GM11168 (cell line): Measurements from ENCODE around the gene SYS1.

ENCODE experiments used
- in situ Hi-C: fragments of 300-500 bp; cut with MboI; formaldehyde crosslinking; loops from one replicate; pipeline ENCODE4 v1.12.0; 2022; ENCODE audit warnings: low sequenced_read_pairs; ENCODE audit not compliant: unreplicated experiment

Gene SYS1

DNA sequence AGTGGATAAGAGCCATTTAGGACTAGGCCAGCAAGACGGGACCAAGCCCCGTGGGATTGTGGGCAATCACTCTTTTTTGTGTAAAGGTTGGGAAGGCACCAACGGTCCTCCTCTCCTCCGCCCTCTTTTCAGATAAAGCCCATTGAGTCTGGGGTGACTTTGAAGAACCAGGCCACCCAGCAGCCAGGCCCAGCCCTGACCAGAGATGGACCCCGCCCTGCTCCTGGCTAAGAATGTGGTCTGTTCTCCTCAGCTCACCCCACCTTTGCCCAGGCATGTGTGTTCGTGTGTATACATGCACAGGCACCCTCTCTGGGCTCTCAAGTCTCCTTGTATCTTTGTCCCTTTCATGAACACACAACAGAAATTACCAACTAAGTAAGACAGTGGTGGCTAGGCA lies 23.9 kb upstream of the SYS1 start:
- in situ Hi-C loops: no loop called here

- in situ Hi-C loops: no loop called here
These were observed 23.2 kb upstream of the SYS1 start for GRCh38 chr20:45339799-45340198.

GRCh38 chr20:45340236-45340847 lies 22.6 kb upstream of the SYS1 start:
- in situ Hi-C loops: no loop called here

GRCh38 chr20:45340951-45341350 lies 22.0 kb upstream of the SYS1 start:
- in situ Hi-C loops: no loop called here

- in situ Hi-C loops: no loop called here
These were observed 21.4 kb upstream of the SYS1 start for GRCh38 chr20:45341579-45341938.

DNA sequence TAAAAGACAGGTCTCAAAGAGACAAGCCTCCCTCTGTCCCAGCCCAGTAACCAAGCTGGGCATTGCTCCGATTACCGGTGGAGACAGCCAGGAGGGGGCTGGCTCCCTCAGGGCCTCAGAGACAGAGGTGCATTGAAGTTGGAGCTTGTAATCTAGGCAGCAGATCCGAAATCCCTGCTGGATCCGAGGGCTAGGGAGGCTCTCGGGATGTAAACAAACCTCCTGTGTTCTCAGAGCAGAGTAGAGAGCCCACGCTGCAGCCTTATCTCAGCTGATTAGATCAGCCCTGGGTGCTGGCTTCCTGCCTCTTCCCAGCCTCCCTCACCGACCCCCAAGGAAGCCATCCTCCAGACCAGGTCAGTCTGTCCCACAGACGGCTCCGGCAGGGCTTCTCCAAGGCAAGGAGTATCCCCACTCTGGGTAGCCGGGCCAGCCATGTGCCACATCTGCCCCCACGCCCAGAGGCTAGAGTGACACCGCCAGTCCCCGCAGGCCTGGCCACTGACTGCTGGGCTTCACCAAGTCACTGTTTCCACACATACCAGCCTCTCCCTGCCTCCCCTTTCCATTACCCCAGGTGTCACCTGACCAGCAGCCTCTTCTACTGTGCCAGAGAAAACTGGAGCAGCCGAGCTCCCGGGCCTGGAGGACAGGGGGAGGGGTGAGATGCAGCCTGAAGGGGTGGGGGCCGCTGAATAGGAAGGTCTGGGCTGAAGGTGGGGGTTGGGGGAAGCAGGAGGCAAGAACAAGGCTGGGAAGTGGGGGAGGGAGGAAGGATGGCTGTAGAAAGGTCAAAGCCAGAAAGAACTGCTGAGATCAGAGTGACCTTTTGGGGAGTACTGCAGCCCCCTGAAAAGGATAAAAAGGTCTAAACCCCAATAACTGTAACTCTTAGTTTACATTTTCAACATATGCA lies 20.8 kb upstream of the SYS1 start:
- in situ Hi-C loops: no loop called here

DNA sequence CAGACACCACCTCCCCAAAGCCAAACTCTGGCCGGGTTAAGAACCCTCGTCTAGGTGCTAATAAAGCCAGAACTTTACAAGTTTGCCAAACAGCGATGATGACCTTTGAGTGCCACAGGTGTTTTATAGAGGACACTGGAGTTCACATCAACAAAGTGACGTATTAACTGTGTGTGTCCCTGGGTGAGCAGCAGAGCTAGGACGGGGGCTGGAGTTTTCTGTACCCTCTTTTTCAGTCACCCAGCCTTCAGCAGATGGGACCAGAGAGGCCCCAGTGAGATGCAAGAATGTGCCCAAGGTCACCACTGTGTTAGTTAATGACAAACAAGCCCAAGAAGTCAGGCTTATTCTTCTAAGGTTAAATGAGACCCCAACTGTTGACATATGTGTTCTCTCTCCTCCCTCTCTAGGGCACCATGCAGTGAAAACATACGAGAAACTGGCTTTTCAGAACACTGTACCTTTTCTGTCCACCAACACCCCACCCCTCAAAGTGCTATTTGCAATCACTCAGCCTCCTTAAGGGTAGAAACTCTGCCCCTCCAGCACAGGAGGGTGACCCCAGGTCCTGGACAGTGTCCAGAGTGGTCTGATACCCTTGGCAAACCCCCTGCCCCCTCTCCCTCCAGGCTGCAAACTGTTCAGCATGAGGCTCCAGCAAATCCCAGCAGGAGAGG lies 20.0 kb upstream of the SYS1 start:
- in situ Hi-C loops: no loop called here

GRCh38 chr20:45343532-45344167 lies 19.3 kb upstream of the SYS1 start:
- in situ Hi-C loops: no loop called here

DNA sequence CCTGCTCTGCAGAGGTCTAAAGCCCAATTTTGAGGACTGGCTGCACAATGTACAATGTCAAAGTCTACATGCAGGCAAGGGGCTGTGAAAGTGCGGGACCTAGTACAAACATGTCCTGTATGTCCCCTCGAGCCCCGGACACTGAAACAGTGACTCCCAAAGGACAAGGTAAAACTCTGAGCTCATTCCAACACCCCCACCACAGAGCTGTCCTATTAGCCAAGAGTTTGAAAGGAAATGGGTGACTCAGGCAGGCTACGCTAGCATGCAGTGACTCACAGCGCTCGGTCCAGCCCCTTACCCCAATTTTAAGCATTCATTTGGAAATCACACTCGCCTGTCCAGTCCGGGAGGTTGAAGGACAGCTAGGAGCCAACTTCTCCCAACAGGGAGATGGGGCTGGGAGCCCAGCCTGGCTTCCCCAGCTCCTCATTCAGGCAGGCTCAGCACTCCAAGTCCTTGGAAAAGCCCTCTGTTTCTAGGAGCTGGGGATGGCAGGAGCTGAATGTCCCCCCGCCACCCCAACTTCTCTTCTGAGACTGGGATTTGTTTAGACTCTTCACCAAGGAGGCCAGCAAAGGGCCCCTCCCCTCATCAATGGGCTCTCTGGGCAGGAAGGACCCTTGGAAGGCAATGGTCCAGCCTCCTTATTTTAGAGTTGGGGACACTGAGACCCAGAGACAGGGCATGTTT lies 18.6 kb upstream of the SYS1 start:
- in situ Hi-C loops: no loop called here

DNA sequence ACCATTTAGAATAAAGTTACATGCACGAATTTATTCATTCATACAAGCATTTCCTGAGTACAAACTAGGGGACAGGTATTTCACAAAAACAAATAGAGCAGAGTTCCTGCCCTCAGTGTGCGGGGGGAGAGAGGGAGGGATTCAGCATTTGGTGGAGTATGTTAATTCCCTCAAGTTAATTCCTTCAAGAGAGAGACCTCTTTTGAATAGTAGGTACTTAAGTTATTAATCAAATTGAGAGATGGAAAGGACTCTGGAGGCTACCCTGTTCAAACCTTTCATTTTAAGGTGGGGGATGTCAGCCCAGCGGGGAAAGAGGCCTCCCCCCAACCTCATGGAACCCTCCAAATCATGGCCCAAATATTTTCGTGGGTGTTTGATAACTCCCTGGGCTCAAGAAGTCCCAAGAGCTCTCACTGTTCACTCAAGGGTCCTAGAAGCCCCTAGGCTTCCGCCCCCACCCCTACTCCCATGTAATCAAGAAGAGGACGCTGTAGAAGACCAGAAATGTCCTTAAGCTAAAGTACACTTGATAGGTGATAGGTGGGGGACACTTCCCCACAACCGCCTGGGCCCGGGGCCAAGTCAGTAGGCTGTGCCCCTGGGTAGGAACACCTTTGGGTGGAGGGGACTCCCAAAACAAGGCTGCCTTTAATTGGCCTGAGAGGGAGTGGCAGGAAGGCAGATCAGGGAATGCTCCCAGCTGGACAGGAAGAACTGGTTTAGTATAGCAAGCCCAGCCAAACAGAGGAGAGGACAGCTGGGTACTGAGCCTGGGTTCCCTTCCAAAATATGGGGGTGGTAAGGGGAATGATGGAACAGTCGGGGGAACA lies 17.6 kb upstream of the SYS1 start:
- in situ Hi-C loops: no loop called here

- in situ Hi-C loops: no loop called here
These were observed 16.7 kb upstream of the SYS1 start for GRCh38 chr20:45346291-45346718.

- in situ Hi-C loops: no loop called here
These were observed 16.1 kb upstream of the SYS1 start for GRCh38 chr20:45346851-45347250.

DNA sequence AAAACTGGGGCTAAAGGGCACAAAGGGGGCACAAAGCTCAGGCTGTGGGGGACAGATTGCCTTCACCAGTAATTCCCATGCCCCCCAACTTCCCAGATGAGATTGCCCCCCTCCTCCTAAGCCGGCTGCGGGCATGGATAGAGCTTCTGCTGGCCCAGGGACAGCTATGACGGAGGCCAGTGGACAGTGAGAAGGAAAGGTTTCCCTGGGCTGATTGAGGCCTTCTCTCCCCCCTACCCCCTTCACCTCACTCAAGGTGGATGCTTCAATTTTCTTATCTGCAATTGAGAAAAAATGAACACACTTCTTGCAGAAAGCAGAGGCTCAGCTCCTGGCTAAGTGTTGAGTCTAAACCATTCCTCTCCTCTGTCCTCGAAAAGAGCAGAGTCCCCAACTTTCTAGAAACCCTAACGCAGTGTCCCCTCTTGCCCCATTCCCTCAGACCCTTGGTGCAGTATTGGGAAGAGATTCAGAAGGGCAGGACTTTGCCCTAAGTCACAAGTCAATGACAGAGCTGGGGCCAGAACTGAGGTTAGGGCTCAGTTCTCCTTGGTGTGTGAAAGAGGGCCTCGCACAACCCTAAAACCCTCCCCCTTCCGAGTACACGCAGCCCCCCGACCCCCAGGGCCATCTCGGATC lies 15.5 kb upstream of the SYS1 start:
- in situ Hi-C loops: no loop called here

- in situ Hi-C loops: no loop called here
These were observed 14.8 kb upstream of the SYS1 start, which contains the start of gene SDC4 for GRCh38 chr20:45347936-45348778. SDC4 (minus strand) TSS chr20:45348424; CDS start chr20:45348384, 40 bp downstream.

DNA sequence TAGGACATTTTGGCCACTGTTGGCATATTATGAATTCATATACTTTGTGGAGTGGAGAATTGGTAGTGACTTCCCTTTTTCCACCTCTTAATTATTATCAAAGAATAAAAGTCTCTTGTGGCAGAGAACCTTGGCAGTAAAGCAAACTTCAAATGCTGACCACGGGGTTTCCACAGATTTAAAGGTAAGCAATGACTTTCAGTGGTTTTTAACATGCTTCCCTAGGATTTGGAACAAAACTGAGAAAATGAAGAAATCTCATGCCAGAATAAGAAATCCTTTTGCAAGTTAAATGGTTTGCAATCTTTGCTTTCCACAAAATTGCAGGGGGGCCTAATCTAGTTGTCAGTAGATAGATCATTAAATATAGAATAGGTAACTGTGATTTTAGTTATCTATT lies 12.7 kb upstream of the SYS1 start:
- in situ Hi-C loops: loop anchor here (25.0 kb wide), 1 partner anchor 412 kb away; no protein-coding TSS in a partner anchor

GRCh38 chr20:45350795-45351194 lies 12.2 kb upstream of the SYS1 start:
- in situ Hi-C loops: loop anchor here (25.0 kb wide), 1 partner anchor 412 kb away; no protein-coding TSS in a partner anchor

DNA sequence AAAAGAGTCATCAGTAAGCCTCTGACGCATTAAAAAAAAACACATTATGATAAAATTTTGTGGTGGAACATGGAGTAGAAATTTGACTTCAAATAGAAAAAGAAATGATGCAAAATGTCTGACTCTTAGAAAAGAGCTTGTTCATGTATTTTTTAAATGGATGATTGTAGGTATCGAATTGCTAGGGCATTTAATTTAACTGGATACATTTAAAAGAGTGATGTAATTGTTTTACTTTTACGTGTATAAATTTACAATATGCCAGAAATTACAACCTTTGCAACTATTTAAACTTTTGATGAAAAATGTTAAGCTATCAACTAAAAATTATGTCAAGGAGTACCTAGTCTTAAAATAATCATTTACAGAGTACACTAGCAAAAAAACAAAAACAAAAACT lies 10.2 kb upstream of the SYS1 start:
- in situ Hi-C loops: loop anchor here (25.0 kb wide), 1 partner anchor 410 kb away; no protein-coding TSS in a partner anchor

DNA sequence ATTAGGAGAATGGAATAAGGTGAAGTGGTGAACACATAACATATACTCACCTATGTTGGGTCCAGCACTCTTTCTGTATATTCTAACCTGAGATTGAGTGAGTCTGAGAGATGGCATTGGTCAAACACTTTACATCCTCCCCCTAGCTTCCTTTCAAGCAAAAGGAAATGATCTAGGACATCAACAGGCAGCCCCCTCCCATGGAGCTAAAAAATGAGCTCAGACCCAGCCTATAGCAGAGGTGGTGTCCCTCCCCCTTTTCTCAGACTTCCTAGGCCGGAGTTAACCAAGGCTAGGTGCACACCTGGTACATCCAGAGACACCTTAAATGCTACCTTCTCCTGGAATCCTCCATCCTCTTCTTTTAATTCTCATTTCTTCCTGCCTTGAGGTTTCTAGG lies 9.2 kb upstream of the SYS1 start:
- in situ Hi-C loops: loop anchor here (25.0 kb wide), 1 partner anchor 409 kb away; no protein-coding TSS in a partner anchor
